Activated CD8-positive, alpha-beta memory T cell treated with anti-CD3 and anti-CD28 coated beads for 36 hours (primary cell): Measurements from ENCODE around the gene RUFY3. TPM values are rescaled to one million over a fixed set of nuclear protein-coding genes. Genes with fewer than 3 reads are reported as not detected.
"Not testable (repeated sequence)": the region's sequence is repeated elsewhere in the genome, so short reads cannot be mapped to it uniquely, and the experiment has no call there.

Experiments
- CTCF ChIA-PET: fragments of 350-600 bp; sonication (Branson Sonifier 250); formaldehyde crosslinking; loops from one replicate; lab custom pipeline; 2021; ENCODE audit warnings: antibody characterized with exemption; lab: Charles Lee
- POLR2A ChIA-PET: fragments of 350-600 bp; sonication (Branson Sonifier 250); formaldehyde crosslinking; loops from one replicate; lab custom pipeline; 2021; ENCODE audit warnings: antibody characterized with exemption; lab: Charles Lee
- total RNA-seq, 2 experiments: library from RNA; stranded (reverse); gene quantifications; one replicate each; pipeline ENCODE4 v1.2.3, GENCODE V29; 2021

The RUFY3 gene
- total RNA-seq, 2 experiments from 2014 or later: 12.1 to 13.6 TPM

- ChIA-PET POLR2A (no interaction called here), CTCF (no interaction called here)
Measured at GRCh38 chr4:70802928-70803580, 81.3 kb downstream of the RUFY3 start.

GRCh38 chr4:70808151-70808550, 86.4 kb downstream of the RUFY3 start:
- ChIA-PET POLR2A (interaction anchor here (0.6 kb wide), 1 partner anchor 29 kb away, joined by 9 read pairs; no protein-coding TSS in a partner anchor), CTCF (no interaction called here)

GRCh38 chr4:70815370-70815769, 93.6 kb downstream of the RUFY3 start:
- ChIA-PET CTCF (no interaction called here), POLR2A (no interaction called here)

- ChIA-PET POLR2A (no interaction called here), CTCF (no interaction called here)
Measured at GRCh38 chr4:70816894-70817293, 95.1 kb downstream of the RUFY3 start.

GRCh38 chr4:70818173-70818855, 96.5 kb downstream of the RUFY3 start:
- CTCF ChIA-PET: interaction anchor here (0.7 kb wide), 1 partner anchor 191 kb away, joined by 3 read pairs; no protein-coding TSS in a partner anchor
- POLR2A ChIA-PET: interaction anchor here (0.6 kb wide), 1 partner anchor 12 kb away, joined by 6 read pairs; no protein-coding TSS in a partner anchor

- POLR2A ChIA-PET: interaction anchor here (0.6 to 0.8 kb wide), 2 partner anchors 11 to 24 kb away, joined by 3 to 6 read pairs; no protein-coding TSS in a partner anchor
- CTCF ChIA-PET: no interaction called here
Measured at GRCh38 chr4:70818921-70819320, 97.2 kb downstream of the RUFY3 start.

GRCh38 chr4:70829015-70829414, 107.3 kb downstream of the RUFY3 start:
- ChIA-PET CTCF (no interaction called here), POLR2A (interaction anchor here (0.9 kb wide), 1 partner anchor 212 kb away, joined by 3 read pairs; no protein-coding TSS in a partner anchor)

GRCh38 chr4:70829492-70829891, 107.7 kb downstream of the RUFY3 start:
- POLR2A ChIA-PET: no interaction called here
- CTCF ChIA-PET: no interaction called here

- POLR2A ChIA-PET: interaction anchor here (0.6 to 1.2 kb wide), 2 partner anchors 10 to 12 kb away, joined by 6 to 8 read pairs; partner anchors contain the start of gene GRSF1
- CTCF ChIA-PET: no interaction called here
Measured at GRCh38 chr4:70830054-70830453, 108.3 kb downstream of the RUFY3 start.

- POLR2A ChIA-PET: no interaction called here
- CTCF ChIA-PET: no interaction called here
Measured at GRCh38 chr4:70831293-70831692, 109.5 kb downstream of the RUFY3 start.

- CTCF ChIA-PET: no interaction called here
- POLR2A ChIA-PET: no interaction called here
Measured at GRCh38 chr4:70833675-70834074, 111.9 kb downstream of the RUFY3 start.

GRCh38 chr4:70836081-70836480, 114.3 kb downstream of the RUFY3 start:
- CTCF ChIA-PET: no interaction called here

GRCh38 chr4:70838204-70838603, 116.4 kb downstream of the RUFY3 start:
- ChIA-PET CTCF (interaction anchor here (0.6 to 1.5 kb wide), 7 partner anchors 31 to 172 kb away, joined by 3 to 4 read pairs (median 3); partner anchors contain the start of gene UTP3), POLR2A (interaction anchor here (0.6 to 2.0 kb wide), 10 partner anchors 15 to 512 kb away, joined by 3 to 13 read pairs (median 4); partner anchors contain the start of genes DCK and MOB1B)

More at GRCh38 chr4:70836081-70836480, 114.3 kb downstream of the RUFY3 start:
- POLR2A ChIA-PET: no interaction called here

GRCh38 chr4:70838666-70839588, 117.2 kb downstream of the RUFY3 start:
- CTCF ChIA-PET: interaction anchor here (0.6 to 1.6 kb wide), 8 partner anchors 30 to 168 kb away, joined by 3 to 4 read pairs (median 3); partner anchors contain the start of genes MOB1B and UTP3
- POLR2A ChIA-PET: interaction anchor here (0.6 to 2.0 kb wide), 13 partner anchors 9 to 155 kb away, joined by 3 to 13 read pairs (median 4); partner anchors contain the start of genes DCK and MOB1B

GRCh38 chr4:70839589-70840093, 117.9 kb downstream of the RUFY3 start, which contains the start of gene GRSF1:
GRSF1 (minus strand) TSS chr4:70839890; CDS start chr4:70839827, 63 bp downstream.
- ChIA-PET POLR2A (interaction anchor here (0.6 to 2.0 kb wide), 6 partner anchors 9 to 154 kb away, joined by 3 to 13 read pairs (median 6); partner anchors contain the start of genes DCK and MOB1B), CTCF (interaction anchor here (1.0 to 1.6 kb wide), 3 partner anchors 29 to 150 kb away, joined by 3 to 4 read pairs (median 3); partner anchors contain the start of gene MOB1B)

GRCh38 chr4:70840137-70840536, 118.4 kb downstream of the RUFY3 start:
- CTCF ChIA-PET: interaction anchor here (1.0 to 1.6 kb wide), 2 partner anchors 62 to 150 kb away, joined by 3 to 4 read pairs; partner anchors contain the start of gene MOB1B
- POLR2A ChIA-PET: interaction anchor here (0.6 to 2.0 kb wide), 4 partner anchors 10 to 153 kb away, joined by 3 to 13 read pairs (median 8); partner anchors contain the start of genes DCK and MOB1B

GRCh38 chr4:70840631-70841030, 118.9 kb downstream of the RUFY3 start:
- CTCF ChIA-PET, POLR2A ChIA-PET: not testable (repeated sequence)

- CTCF ChIA-PET: interaction anchor here (0.6 kb wide), 1 partner anchor 177 kb away, joined by 3 read pairs; no protein-coding TSS in a partner anchor
Measured at GRCh38 chr4:70841211-70841610, 119.4 kb downstream of the RUFY3 start.

More at GRCh38 chr4:70841211-70841610, 119.4 kb downstream of the RUFY3 start:
- POLR2A ChIA-PET: no interaction called here
